NCI-H510A treated with DMSO at 0.1 percent for 48 hours (cell line): ENCODE measurements around the gene PITPNM1.
A peak's percentile ranks its signal among the peaks of the same experiment; 100 is the strongest.
"Not testable (repeated sequence)": the region's sequence is repeated elsewhere in the genome, so short reads cannot be mapped to it uniquely, and the experiment has no call there.

ENCODE experiments used
- DNase-seq: peaks from one replicate; lab custom pipeline; 2025; lab: John Stamatoyannopoulos, UW

The PITPNM1 gene

GRCh38 chr11:67489885-67490726 is 15.1 kb downstream of the PITPNM1 start:
- DNase-seq, result no peak

GRCh38 chr11:67489203-67489884 is 15.8 kb downstream of the PITPNM1 start:
- no peak for DNase-seq

- DNase-seq, result no peak
Observed at GRCh38 chr11:67486481-67487195, 18.5 kb downstream of the PITPNM1 start.

GRCh38 chr11:67485873-67486361 is 19.2 kb downstream of the PITPNM1 start:
- DNase-seq, result not testable (repeated sequence)

- DNase-seq, result no peak
Observed at GRCh38 chr11:67484847-67485311, 20.3 kb downstream of the PITPNM1 start.

GRCh38 chr11:67483831-67484665 is 21.1 kb downstream of the PITPNM1 start:
- peak; percentile 15 for DNase-seq

- peak; percentile 99 for DNase-seq
Observed at GRCh38 chr11:67482827-67483798, 22.1 kb downstream of the PITPNM1 start, which contains the start of gene AIP. Gene AIP (plus strand): TSS chr11:67483026. CDS start chr11:67483159, 133 bp downstream.

GRCh38 chr11:67482275-67482826 is 22.8 kb downstream of the PITPNM1 start:
- no peak for DNase-seq

- not testable (repeated sequence) for DNase-seq
Observed at GRCh38 chr11:67477344-67478050, 27.7 kb downstream of the PITPNM1 start.

- DNase-seq, result not testable (repeated sequence)
Observed at GRCh38 chr11:67476692-67477091, 28.5 kb downstream of the PITPNM1 start.

GRCh38 chr11:67472882-67473281 is 32.3 kb downstream of the PITPNM1 start:
- no peak for DNase-seq

- DNase-seq, result no peak
Observed at GRCh38 chr11:67470337-67471002, 34.7 kb downstream of the PITPNM1 start.

- DNase-seq, result no peak
Observed at GRCh38 chr11:67469508-67469811, 35.7 kb downstream of the PITPNM1 start.

GRCh38 chr11:67468759-67469507 is 36.2 kb downstream of the PITPNM1 start, which contains the start of gene TMEM134:
Gene TMEM134 (minus strand): TSS chr11:67469251. CDS start chr11:67469192, 59 bp downstream.
- DNase-seq, result peak; percentile 90

GRCh38 chr11:67468456-67468758 is 36.8 kb downstream of the PITPNM1 start:
- no peak for DNase-seq

- DNase-seq, result peak; percentile 38
Observed at GRCh38 chr11:67468056-67468455, 37.1 kb downstream of the PITPNM1 start.

- DNase-seq, result peak; percentile 19
Observed at GRCh38 chr11:67466962-67467771, 38.0 kb downstream of the PITPNM1 start.
